GM12874 (cell line): Measurements from ENCODE around the gene CD151.

Experiments
- TF ChIP-seq, protein P1 (sequence below): IDR thresholded peaks from 2 replicates; pipeline ENCODE4 v1.5.1; 2011; ENCODE audit warnings: low read depth, mild to moderate bottlenecking, control low read depth, low read length, moderate library complexity; ENCODE audit not compliant: insufficient read depth

Gene CD151

DNA sequence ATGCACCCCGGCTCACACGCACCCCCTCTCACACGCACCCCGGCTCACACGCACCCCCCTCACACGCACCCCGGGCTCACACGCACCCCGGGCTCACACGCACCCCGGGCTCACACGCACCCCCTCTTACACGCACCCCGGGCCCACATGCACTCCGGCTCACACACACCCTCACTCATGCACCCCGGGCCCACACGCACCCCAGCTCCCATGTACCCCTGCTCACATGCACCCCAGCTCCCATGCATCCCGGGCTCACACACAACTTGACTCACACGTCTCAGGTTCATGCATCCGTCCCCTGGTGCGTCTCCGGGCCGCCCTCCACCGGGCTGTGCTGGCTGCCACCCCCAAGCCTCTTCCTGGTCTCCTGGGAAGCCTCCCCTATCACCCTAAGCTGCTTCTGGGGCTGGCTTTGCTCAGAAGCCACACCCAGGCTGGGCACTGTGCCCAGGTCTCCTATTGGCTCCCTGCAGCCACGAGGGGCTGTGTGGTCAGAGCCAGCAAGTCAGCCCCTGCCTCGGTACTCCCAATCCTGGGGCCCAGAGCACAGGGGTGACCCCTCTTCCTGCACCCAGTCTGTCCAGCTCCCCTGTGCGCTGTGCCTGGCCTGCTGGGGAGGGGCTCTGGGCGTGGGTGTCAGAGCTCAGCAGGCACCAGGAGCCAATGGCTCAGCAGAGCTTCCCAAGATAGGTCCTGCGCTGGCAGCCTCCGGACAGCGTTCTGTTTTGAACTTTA is 26.8 kb downstream of the CD151 start:
- TF ChIP-seq, protein P1, sequence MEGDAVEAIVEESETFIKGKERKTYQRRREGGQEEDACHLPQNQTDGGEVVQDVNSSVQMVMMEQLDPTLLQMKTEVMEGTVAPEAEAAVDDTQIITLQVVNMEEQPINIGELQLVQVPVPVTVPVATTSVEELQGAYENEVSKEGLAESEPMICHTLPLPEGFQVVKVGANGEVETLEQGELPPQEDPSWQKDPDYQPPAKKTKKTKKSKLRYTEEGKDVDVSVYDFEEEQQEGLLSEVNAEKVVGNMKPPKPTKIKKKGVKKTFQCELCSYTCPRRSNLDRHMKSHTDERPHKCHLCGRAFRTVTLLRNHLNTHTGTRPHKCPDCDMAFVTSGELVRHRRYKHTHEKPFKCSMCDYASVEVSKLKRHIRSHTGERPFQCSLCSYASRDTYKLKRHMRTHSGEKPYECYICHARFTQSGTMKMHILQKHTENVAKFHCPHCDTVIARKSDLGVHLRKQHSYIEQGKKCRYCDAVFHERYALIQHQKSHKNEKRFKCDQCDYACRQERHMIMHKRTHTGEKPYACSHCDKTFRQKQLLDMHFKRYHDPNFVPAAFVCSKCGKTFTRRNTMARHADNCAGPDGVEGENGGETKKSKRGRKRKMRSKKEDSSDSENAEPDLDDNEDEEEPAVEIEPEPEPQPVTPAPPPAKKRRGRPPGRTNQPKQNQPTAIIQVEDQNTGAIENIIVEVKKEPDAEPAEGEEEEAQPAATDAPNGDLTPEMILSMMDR: no peak

DNA sequence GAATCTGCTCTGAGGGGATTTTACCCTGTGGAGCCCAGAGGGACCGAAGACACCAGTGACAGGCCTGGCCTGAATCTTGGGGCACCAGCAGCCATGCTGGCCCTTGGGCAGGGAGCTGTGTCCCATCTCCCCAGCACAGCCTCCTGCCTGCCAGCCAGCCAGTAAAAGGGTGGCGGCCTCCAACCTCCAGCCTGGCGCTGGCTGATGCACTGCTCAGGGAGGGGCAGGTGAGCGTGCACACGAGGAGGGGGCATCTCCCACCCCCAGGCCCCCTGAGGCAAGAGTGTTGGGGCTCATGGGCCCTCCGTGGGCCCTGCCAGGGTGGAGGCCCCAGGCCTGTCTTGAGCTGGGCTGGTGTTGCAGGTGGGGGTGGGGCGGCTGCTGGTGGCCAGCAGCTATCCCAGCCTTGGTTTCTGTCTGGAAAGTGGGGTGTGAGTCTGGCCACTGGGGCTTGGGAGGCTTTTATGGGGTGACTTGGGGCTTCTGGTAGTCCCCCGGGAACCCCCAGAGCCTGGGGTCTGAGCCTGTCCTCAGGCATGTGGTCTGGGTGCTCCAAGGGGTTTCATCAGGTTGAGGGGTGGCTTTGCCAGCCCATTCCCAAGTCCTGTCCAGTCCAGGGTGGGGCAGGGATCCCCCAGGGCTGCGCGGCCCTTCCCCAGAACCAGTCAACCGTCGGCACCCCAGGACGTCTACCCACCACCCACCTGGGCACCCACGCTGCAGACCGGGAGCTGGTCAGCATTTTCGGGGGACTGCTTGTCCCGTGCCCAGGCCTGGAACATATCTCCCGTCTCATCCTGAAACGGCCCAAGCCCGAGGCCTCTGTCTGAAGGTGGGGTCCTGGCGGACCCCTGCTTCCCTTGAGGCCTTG is 27.7 kb downstream of the CD151 start:
- TF ChIP-seq, protein P1: no peak

DNA sequence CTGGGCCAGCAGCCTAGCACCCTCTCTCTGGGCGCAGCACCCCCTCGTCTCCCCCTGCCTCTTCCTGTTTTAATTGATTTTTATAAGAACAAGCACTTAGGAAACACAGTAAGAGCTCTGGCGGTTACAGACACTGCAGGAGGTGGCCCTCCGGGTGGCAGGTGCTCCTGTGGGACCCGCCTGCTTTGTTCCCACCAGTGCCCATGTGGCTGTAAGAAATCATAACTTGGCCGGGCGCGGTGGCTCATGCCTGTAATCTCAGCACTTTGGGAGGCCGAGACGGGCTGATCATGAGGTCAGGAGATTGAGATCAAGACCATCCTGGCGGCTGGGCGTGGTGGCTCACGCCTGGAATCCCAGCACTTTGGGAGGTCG is 28.3 kb downstream of the CD151 start:
- TF ChIP-seq, protein P1: no peak

DNA sequence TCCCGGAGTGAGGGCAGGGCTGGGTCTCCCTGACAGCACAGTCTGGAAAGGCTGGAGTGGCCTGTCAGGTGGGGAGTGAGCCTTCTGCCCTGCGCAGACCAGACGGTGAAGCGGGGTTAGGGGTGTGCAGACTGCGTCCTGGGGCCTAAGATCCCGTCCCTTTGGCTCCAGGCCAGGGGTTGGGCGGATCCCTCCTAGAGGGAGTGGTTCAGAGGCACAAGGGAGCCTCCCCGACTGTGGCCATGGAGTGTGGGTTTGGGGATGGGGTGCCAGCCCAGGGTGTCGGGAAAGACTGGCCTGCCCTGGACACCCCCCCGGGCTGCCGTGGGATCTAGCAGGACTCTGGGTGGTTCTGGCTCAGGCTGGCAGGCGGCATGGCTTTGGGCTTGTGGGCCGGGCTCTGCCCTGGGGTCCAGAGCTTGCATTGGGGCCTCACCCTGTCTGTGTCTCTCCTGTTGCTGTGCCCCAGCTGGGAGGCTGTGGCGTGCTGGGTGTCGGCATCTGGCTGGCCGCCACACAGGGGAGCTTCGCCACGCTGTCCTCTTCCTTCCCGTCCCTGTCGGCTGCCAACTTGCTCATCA is 29.4 kb downstream of the CD151 start:
- TF ChIP-seq, protein P1: no peak

DNA sequence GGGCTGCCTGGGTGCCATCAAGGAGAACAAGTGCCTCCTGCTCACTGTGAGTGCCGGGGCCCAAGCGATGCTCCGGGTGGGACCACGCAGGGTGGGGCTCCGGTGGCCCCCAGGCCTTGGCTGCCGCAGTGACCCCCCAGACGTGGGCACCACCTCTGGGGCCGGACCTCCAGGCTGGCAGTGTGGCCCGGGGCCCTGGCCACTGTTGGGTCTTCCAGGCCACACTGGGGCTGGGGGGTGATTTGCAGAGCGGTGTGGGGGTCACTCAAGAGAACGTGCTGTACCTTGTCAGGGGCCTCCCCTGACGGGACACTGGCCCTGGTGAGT is 29.9 kb downstream of the CD151 start:
- TF ChIP-seq, protein P1: no peak

- TF ChIP-seq, protein P1: no peak
Measured at GRCh38 chr11:863023-863909, 30.5 kb downstream of the CD151 start.
